ENCODE measurements around the gene GJC3.
A peak's percentile ranks its signal among the peaks of the same experiment; 100 is the strongest.
"Not testable (repeated sequence)": the region's sequence is repeated elsewhere in the genome, so short reads cannot be mapped to it uniquely, and the experiment has no call there.

GJC3 gene

DNA sequence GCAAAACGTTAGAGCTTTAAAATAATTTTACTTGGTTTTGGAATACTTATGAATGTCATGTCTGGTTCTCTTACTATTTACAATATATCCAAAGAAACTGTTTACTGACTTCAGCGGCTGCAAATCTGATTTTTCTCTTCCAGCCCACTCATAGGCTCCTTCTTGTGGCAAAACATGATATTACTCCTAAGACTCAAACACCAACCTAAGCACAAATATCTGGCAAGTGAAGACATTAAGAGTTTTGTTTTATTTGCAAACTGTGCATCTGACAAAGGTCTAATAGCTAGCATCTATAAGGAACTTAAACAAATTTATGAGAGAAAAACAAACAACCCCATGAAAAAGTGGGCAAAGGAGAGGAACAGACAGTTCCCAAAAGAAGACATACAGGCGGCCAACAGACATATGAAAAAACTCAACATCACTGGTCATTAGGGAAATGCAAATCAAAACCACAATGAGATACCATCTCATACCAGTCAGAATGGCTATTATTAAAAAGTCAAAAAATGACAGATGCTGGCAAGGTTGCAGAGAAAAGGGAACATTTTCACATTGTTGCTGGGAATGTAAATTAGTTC, 20.3 kb upstream of the GJC3 start:
- H3K4me1 Mint-ChIP-seq, result no peaks in the 10 kb centered on the region

DNA sequence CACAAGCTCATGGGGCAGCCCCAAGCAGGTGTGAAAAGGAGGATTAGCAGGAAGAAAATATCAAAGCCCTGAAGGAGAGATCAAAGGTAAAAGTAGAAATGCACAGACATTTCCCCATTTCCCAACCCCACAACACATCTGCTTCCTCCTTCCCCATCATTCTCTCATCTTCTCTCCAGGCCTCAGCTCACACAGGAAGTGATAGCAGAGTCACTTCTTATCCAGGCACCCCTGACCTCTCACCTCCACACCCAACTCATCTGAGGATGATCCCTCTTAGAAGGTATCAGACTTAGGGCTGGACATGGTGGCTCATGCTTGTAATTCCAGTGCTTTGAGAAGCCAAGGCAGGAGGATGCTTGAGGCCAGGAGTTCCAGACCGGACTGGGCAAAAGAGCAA, 18.2 kb upstream of the GJC3 start:
- Mint-ChIP-seq H3K36me3 (ENCODE audit: low read depth) (no peaks in the 10 kb centered on the region), H3K9me3 (peaks cover 16% of the 10 kb centered on the region), H3K4me1 (no peaks in the 10 kb centered on the region), H3K27ac (no peak overlapping the region), H3K27me3 (ENCODE audit: low read depth) (peaks cover 12% of the 10 kb centered on the region), H3K4me3 (no peak overlapping the region)
- TF ChIP-seq, protein P1, sequence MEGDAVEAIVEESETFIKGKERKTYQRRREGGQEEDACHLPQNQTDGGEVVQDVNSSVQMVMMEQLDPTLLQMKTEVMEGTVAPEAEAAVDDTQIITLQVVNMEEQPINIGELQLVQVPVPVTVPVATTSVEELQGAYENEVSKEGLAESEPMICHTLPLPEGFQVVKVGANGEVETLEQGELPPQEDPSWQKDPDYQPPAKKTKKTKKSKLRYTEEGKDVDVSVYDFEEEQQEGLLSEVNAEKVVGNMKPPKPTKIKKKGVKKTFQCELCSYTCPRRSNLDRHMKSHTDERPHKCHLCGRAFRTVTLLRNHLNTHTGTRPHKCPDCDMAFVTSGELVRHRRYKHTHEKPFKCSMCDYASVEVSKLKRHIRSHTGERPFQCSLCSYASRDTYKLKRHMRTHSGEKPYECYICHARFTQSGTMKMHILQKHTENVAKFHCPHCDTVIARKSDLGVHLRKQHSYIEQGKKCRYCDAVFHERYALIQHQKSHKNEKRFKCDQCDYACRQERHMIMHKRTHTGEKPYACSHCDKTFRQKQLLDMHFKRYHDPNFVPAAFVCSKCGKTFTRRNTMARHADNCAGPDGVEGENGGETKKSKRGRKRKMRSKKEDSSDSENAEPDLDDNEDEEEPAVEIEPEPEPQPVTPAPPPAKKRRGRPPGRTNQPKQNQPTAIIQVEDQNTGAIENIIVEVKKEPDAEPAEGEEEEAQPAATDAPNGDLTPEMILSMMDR (IDR thresholded peaks at IDR 0.05; ENCODE audit: unreplicated experiment in 3 of 3), result no peak

More for the DNA sequence above, 20.3 kb upstream of the GJC3 start:
- peaks cover 6% of the 10 kb centered on the region for H3K27me3 Mint-ChIP-seq (ENCODE audit: low read depth)
- TF ChIP-seq, protein P1 (IDR thresholded peaks at IDR 0.05; ENCODE audit: unreplicated experiment in 3 of 3), result peak in 1 of 3 experiments; percentile 16
- H3K4me3 Mint-ChIP-seq, result no peak overlapping the region
- no peaks in the 10 kb centered on the region for H3K36me3 Mint-ChIP-seq (ENCODE audit: low read depth)
- H3K27ac Mint-ChIP-seq, result no peak overlapping the region
- H3K9me3 Mint-ChIP-seq, result peaks cover 16% of the 10 kb centered on the region

DNA sequence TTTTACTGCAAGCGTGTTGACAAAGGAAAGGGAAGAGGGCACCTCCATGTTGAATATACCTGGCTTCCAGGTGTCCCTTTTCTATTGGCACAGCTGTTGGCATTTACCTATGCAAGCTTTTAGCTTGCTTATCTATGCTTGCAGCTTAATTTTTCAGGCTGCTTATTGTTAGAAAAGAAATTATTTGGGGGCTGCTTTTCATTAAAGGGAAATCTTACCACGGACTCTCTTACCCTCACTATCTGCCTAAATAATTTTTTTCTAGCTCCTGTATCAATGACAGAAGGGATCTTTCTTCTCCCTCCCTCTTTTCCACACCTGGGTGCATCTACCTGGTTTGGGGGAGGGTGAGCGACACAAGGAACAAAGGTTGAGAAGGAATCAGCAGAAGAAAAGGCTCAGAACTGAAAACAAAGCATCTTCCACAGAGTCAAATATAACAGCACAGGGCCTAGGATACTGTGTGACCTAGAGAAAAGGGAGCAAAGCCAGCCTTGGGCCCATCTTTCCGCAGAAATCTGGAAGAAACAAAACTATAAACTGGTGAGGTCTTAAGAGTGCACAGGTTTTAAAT, 15.2 kb upstream of the GJC3 start:
- TF ChIP-seq, protein P1 (IDR thresholded peaks at IDR 0.05; ENCODE audit: unreplicated experiment in 3 of 3), result no peak
- Mint-ChIP-seq H3K27me3 (ENCODE audit: low read depth) (peaks cover 12% of the 10 kb centered on the region), H3K4me1 (no peaks in the 10 kb centered on the region), H3K4me3 (no peak overlapping the region), H3K27ac (no peak overlapping the region), H3K36me3 (ENCODE audit: low read depth) (no peaks in the 10 kb centered on the region), H3K9me3 (peaks cover 11% of the 10 kb centered on the region)

DNA sequence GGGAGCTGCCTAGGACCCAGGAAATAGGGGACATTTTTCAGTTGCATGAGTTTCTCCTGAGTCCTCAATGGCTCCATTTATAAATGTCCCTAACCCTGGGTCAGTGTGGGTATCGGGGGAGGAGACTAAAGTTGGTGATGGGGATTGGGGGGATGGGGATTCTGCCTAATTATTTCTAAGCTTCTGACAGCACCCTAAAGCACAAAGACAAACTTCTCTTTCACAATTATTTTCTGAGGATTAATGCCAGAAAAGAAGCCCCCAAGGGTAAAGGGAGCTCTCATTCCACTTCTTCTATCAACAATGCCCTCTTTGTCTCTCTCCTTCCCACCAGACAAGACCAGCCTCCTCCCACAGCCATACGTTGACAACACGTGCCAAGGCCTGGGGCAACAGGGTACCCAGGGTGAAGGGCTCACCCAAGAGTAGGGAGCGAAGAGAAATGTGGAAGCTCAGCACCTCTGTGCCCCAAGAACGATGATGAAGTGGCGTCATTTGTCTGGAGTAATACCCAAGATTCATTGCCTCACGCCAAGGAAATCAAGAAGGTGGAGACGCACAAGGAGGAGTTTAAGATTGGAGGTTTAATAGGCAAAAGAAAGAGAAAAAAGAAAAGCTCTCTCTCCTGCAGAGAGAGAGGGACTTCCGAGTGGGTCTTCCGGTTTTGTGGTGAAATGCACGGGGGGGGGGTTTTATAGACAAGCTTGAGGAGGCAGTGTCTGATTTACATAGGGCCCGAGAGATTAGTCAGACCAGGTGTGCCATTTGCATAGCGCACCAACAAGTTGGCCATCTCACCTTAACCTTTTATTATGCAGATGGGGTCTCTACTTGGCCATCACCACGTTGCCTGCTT, 14.4 kb upstream of the GJC3 start:
- H3K27ac Mint-ChIP-seq, result no peak overlapping the region
- TF ChIP-seq, protein P1 (IDR thresholded peaks at IDR 0.05; ENCODE audit: unreplicated experiment in 3 of 3), result no peak
- peaks cover 12% of the 10 kb centered on the region for H3K27me3 Mint-ChIP-seq (ENCODE audit: low read depth)

DNA sequence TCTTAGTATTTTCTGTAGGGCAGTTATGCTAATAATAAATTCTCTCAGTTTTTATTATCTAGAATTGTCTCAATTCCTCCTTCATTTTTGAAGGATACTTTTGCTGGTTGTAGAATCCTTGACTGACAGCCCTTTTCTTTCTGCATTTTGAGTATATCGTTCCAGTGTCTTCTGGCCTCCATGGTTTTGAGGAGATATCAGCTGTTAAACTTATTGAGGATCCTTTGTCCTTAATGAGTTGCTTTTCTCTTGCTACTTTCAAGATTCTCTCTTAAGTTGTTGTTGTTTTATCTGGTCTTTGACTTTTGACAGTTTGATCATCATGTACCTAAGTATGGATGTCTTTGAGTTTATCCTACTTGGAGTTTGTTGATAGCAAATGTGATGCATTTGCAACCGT, 8.9 kb upstream of the GJC3 start:
- H3K27me3 Mint-ChIP-seq (ENCODE audit: low read depth), result peaks cover 12% of the 10 kb centered on the region
- H3K9me3 Mint-ChIP-seq, result peaks cover 18% of the 10 kb centered on the region
- no peak overlapping the region for H3K27ac Mint-ChIP-seq
- TF ChIP-seq, protein P1 (IDR thresholded peaks at IDR 0.05; ENCODE audit: unreplicated experiment in 3 of 3), result no peak
- no peaks in the 10 kb centered on the region for H3K4me1 Mint-ChIP-seq
- H3K36me3 Mint-ChIP-seq (ENCODE audit: low read depth), result no peaks in the 10 kb centered on the region
- H3K4me3 Mint-ChIP-seq, result no peak overlapping the region

More for the DNA sequence above, 14.4 kb upstream of the GJC3 start:
- peaks cover 15% of the 10 kb centered on the region for H3K9me3 Mint-ChIP-seq
- no peaks in the 10 kb centered on the region for H3K36me3 Mint-ChIP-seq (ENCODE audit: low read depth)
- H3K4me1 Mint-ChIP-seq, result no peaks in the 10 kb centered on the region
- H3K4me3 Mint-ChIP-seq, result no peak overlapping the region

DNA sequence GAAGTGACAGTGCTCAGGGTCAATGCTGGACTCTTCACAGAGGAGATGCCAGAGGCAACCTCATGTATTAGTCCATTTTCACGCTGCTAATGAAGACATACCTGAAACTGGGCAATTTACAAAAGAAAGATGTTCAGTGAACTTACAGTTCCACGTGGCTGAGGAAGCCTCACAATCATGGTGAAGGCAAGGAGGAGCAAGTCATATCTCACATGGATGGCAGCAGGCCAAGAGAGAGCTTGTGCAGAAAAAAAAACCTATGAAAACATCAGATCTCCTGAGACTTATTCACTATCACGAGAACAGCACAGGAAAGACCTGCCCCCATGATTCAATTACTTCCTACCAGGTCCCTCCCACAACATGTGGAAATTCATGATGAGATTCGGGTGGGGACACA, 5.6 kb upstream of the GJC3 start:
- H3K27me3 Mint-ChIP-seq (ENCODE audit: low read depth), result peaks cover 17% of the 10 kb centered on the region
- not testable (repeated sequence) for H3K27ac Mint-ChIP-seq; H3K36me3 Mint-ChIP-seq (ENCODE audit: low read depth)

More for the DNA sequence above, 5.6 kb upstream of the GJC3 start:
- H3K4me3 Mint-ChIP-seq, H3K4me1 Mint-ChIP-seq: not testable (repeated sequence)
- H3K9me3 Mint-ChIP-seq, result peaks cover 13% of the 10 kb centered on the region

Data from nephron (organoid).